GM12878 (cell line): Measurements from ENCODE around the gene ZNF408. TPM values are rescaled to one million over a fixed set of nuclear protein-coding genes. Genes with fewer than 3 reads are reported as not detected.
A peak's percentile ranks its signal among the peaks of the same experiment; 100 is the strongest.
"Not testable (repeated sequence)": the region's sequence is repeated elsewhere in the genome, so short reads cannot be mapped to it uniquely, and the experiment has no call there.

ENCODE experiments used
- ATAC-seq: fragments of 200-7000 bp; cut with Tn5 transposase; 3 replicates; pipeline ENCODE4 v1.9.1; 2020; ENCODE audit warnings: mild to moderate bottlenecking, moderate library complexity
- BruUV-seq: library from RNA; stranded (reverse); fragments of 400-500 nt; replicated peaks from 2 replicates; lab custom pipeline; 2021; lab: Mats Ljungman, UMichigan
- CTCF ChIA-PET: fragments of 300-600 bp; sonication (Branson Sonifier 250); formaldehyde crosslinking; extraction: SDS; loops from one replicate; lab custom pipeline; 2021; ENCODE audit warnings: inconsistent platforms; lab: Yijun Ruan, JAX
- POLR2A ChIA-PET: fragments of 350-600 bp; formaldehyde crosslinking; extraction: SDS; loops from one replicate; lab custom pipeline; 2021; ENCODE audit warnings: inconsistent platforms; lab: Charles Lee
- RAD21 ChIA-PET: fragments of 300-600 bp; sonication (Branson Sonifier 250); formaldehyde crosslinking; loops from one replicate; lab custom pipeline; 2023; ENCODE audit warnings: antibody characterized with exemption; ENCODE audit not compliant: unreplicated experiment; lab: Charles Lee
- SMC1A ChIA-PET: fragments of 300-600 bp; sonication (Branson Sonifier 250); formaldehyde crosslinking; loops from one replicate; lab custom pipeline; 2023; ENCODE audit not compliant: unreplicated experiment, uncharacterized antibody; lab: Charles Lee
- DNase-seq: peaks from one replicate; pipeline ENCODE4 v3.0.0-alpha.2; 2011; ENCODE audit warnings: low read depth, low spot score
- FAIRE-seq: peaks from 3 replicates; lab custom pipeline; 2011; peaks lifted over from hg19 to GRCh38; lab: Jason Lieb, UNC
- H2AFZ ChIP-seq: 2 replicates; pipeline ENCODE4 v1.6.0; 2011; ENCODE audit warnings: low read depth, low read length, control low read depth; ENCODE audit not compliant: control insufficient read depth
- H3K27ac ChIP-seq: 2 replicates; pipeline ENCODE4 v1.5.1; 2011; ENCODE audit warnings: control low read depth; ENCODE audit not compliant: control insufficient read depth, insufficient read depth
- H3K27me3 ChIP-seq, 2 experiments: replicated peaks in 1 of 2; 2 replicates each; pipeline versions ENCODE4 v1.6.0 to v1.6.1; 2011; ENCODE audit warnings: low read length in 1 of 2; ENCODE audit not compliant: control insufficient read depth in 2 of 2, insufficient read depth in 2 of 2
- H3K36me3 ChIP-seq, 2 experiments: 2 replicates each; pipeline ENCODE4 v1.5.1; 2011; ENCODE audit warnings: low read length in 1 of 2; ENCODE audit not compliant: control insufficient read depth in 2 of 2, insufficient read depth in 2 of 2
- H3K4me1 ChIP-seq: 2 replicates; pipeline ENCODE4 v1.6.1; 2011; ENCODE audit warnings: mild to moderate bottlenecking, low read length, moderate library complexity, mixed read lengths; ENCODE audit not compliant: control insufficient read depth, insufficient read depth
- H3K4me2 ChIP-seq: 2 replicates; pipeline ENCODE4 v1.6.0; 2011; ENCODE audit warnings: control low read depth; ENCODE audit not compliant: control insufficient read depth, insufficient read depth
- H3K4me3 ChIP-seq: fragments of 200-600 bp; sonication (generic); 2 replicates; pipeline ENCODE4 v1.5.1; 2016
- H3K79me2 ChIP-seq: 2 replicates; pipeline ENCODE4 v1.6.0; 2011; ENCODE audit warnings: low read length; ENCODE audit not compliant: control insufficient read depth, insufficient read depth
- H3K9ac ChIP-seq: 2 replicates; pipeline ENCODE4 v1.8.0; 2011; ENCODE audit warnings: low read length, control low read depth, mixed read lengths; ENCODE audit not compliant: control insufficient read depth, insufficient read depth
- H3K9me3 ChIP-seq: replicated peaks from 3 replicates; pipeline ENCODE4 v1.5.1; 2011; ENCODE audit warnings: mild to moderate bottlenecking, low read length; ENCODE audit not compliant: control insufficient read depth, insufficient read depth
- H4K20me1 ChIP-seq: 2 replicates; pipeline ENCODE4 v1.6.0; 2011; ENCODE audit not compliant: control insufficient read depth, insufficient read depth
- EED ChIP-seq: sonication (generic); IDR thresholded peaks from 2 replicates; pipeline ENCODE4 v1.6.1; 2016; ENCODE audit warnings: antibody characterized with exemption, low read depth
- NFYB ChIP-seq: IDR thresholded peaks from 2 replicates; pipeline ENCODE4 v1.6.1; 2011; ENCODE audit warnings: low read depth, mild to moderate bottlenecking, low read length, improper control_type of control experiment, moderate library complexity; ENCODE audit not compliant: insufficient read depth
- POLR2A ChIP-seq: IDR thresholded peaks from 2 replicates; pipeline ENCODE4 v1.6.1; 2011; ENCODE audit warnings: low read depth, mild to moderate bottlenecking, low read length
- POLR2AphosphoS5 ChIP-seq: IDR thresholded peaks from 2 replicates; pipeline ENCODE4 v1.6.1; 2011; ENCODE audit warnings: mild to moderate bottlenecking, low read length, inconsistent platforms
- SMAD5 ChIP-seq: IDR thresholded peaks from 2 replicates; pipeline ENCODE4 v1.6.1; 2016; ENCODE audit warnings: antibody characterized with exemption, low read depth
- ZNF622 ChIP-seq: fragments of 450-650 bp; IDR thresholded peaks from 2 replicates; pipeline ENCODE4 v1.6.1; 2017; ENCODE audit warnings: mild to moderate bottlenecking, inconsistent platforms
- WGBS: methylation state at CpG from one replicate; pipeline ENCODE4 v1.1.6; 2016; ENCODE audit warnings: low lambda C conversion rate; ENCODE audit not compliant: insufficient replicate concordance, insufficient coverage; ENCODE audit errors: missing lambda C conversion rate; 5-methylcytosine and 5-hydroxymethylcytosine counted together
- in situ Hi-C: fragments of 300-500 bp; cut with MboI; formaldehyde crosslinking; loops from 9 replicates; pipeline ENCODE4 v1.14.3; 2018; ENCODE audit warnings: mixed read lengths
- intact Hi-C: fragments of 100-400 bp; cut with micrococcal nuclease; formaldehyde crosslinking; loops from one replicate; pipeline ENCODE4 v1.14.2; 2022; ENCODE audit not compliant: unreplicated experiment
- polyA plus RNA-seq, 11 experiments: library from polyadenylated mRNA; depleted of rRNA in 4 of 11; unstranded in 6 of 11; stranded (reverse) in 5 of 11; fragments of >200 nt; fragmentation: Nextera tagmentation in 4 of 11; fragmentation: Illumina TruSeq in 1 of 11; extraction: Ambion mirVana in 4 of 11; extraction: Trizol in 1 of 11; gene quantifications; 1 replicate in 1 of 11; 2 replicates in 10 of 11; pipeline versions ENCODE4 v1.2.1 to v1.2.3, GENCODE V29; 2011 to 2016; ENCODE audit warnings: inconsistent platforms in 2 of 11, missing spikeins in 2 of 11, low read depth in 1 of 11
- total RNA-seq, 4 experiments: library from RNA; depleted of rRNA in 3 of 4; stranded (reverse); fragments of >200 nt in 3 of 4; fragmentation: Illumina TruSeq in 1 of 4; extraction: Trizol in 1 of 4; gene quantifications; 2 replicates each; pipeline versions ENCODE4 v1.2.1 to v1.2.3, GENCODE V29; 2013 to 2021
- TF ChIP-seq, protein P1 (sequence below): fragments of 150-350 bp; IDR thresholded peaks from 2 replicates; pipeline ENCODE4 v1.6.1; 2016; ENCODE audit warnings: low read depth, low read length
- TF ChIP-seq, protein P2 (sequence below): fragments of 450-650 bp; IDR thresholded peaks from 2 replicates; pipeline ENCODE4 v1.6.1; 2017; ENCODE audit warnings: mild to moderate bottlenecking

Gene ZNF408
- total and polyA plus RNA-seq, 10 of the 15 experiments (the other 5 are each of a cell fraction or from before 2014, with no cell fraction given), result 0.19 to 11.3 (median 7.2) TPM

DNA sequence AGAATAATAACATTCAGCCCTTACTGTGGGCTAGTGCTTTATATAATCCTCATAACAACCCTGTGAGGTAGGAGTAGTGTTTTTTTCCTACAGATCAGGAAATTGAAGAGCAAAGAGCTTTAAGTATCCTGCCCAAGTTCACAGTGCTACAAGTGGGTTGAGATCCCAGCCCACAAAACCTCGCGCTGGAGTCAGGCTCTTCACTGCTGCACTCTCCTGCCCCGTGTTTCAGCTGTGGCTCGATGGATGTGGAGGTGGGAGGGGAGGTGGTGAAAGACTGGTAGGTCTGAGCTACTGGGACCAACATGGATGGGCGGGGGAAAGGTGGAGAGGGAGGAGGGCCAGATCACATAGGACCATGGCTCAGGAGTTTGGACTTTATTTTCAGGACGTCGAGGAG is 6.1 kb downstream of the ZNF408 start:
- Histone ChIP-seq H3K9ac (no peak overlapping the region), H3K36me3 (peaks cover 17 to 20% of the 10 kb centered on the region in 2 experiments; a peak in 3 of 4 replicates), H3K79me2 (peaks cover 7% of the 10 kb centered on the region), H3K4me3 (no peak overlapping the region), H3K27me3 (no peaks in the 10 kb centered on the region), H2AFZ (no peak overlapping the region), H4K20me1 (no peaks in the 10 kb centered on the region; the same call in 1 of the 2 replicates), H3K4me2 (no peak overlapping the region), H3K9me3 (no peaks in the 10 kb centered on the region), H3K27ac (no peak overlapping the region), H3K4me1 (peaks cover 4% of the 10 kb centered on the region)
- ChIA-PET RAD21 (no interaction called here), POLR2A (no interaction called here), SMC1A (no interaction called here), CTCF (no interaction called here)
- intact Hi-C loops (no loop called here), in situ Hi-C loops (no loop called here)
- BruUV-seq, result no TSS peak
- TF ChIP-seq SMAD5, result no peak
- TF ChIP-seq POLR2AphosphoS5, result no peak
- TF ChIP-seq, protein P1, sequence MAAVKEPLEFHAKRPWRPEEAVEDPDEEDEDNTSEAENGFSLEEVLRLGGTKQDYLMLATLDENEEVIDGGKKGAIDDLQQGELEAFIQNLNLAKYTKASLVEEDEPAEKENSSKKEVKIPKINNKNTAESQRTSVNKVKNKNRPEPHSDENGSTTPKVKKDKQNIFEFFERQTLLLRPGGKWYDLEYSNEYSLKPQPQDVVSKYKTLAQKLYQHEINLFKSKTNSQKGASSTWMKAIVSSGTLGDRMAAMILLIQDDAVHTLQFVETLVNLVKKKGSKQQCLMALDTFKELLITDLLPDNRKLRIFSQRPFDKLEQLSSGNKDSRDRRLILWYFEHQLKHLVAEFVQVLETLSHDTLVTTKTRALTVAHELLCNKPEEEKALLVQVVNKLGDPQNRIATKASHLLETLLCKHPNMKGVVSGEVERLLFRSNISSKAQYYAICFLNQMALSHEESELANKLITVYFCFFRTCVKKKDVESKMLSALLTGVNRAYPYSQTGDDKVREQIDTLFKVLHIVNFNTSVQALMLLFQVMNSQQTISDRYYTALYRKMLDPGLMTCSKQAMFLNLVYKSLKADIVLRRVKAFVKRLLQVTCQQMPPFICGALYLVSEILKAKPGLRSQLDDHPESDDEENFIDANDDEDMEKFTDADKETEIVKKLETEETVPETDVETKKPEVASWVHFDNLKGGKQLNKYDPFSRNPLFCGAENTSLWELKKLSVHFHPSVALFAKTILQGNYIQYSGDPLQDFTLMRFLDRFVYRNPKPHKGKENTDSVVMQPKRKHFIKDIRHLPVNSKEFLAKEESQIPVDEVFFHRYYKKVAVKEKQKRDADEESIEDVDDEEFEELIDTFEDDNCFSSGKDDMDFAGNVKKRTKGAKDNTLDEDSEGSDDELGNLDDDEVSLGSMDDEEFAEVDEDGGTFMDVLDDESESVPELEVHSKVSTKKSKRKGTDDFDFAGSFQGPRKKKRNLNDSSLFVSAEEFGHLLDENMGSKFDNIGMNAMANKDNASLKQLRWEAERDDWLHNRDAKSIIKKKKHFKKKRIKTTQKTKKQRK, result no peak
- no peak for TF ChIP-seq ZNF622
- no peak for TF ChIP-seq EED
- TF ChIP-seq, protein P2, sequence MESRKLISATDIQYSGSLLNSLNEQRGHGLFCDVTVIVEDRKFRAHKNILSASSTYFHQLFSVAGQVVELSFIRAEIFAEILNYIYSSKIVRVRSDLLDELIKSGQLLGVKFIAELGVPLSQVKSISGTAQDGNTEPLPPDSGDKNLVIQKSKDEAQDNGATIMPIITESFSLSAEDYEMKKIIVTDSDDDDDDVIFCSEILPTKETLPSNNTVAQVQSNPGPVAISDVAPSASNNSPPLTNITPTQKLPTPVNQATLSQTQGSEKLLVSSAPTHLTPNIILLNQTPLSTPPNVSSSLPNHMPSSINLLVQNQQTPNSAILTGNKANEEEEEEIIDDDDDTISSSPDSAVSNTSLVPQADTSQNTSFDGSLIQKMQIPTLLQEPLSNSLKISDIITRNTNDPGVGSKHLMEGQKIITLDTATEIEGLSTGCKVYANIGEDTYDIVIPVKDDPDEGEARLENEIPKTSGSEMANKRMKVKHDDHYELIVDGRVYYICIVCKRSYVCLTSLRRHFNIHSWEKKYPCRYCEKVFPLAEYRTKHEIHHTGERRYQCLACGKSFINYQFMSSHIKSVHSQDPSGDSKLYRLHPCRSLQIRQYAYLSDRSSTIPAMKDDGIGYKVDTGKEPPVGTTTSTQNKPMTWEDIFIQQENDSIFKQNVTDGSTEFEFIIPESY, result no peak
- TF ChIP-seq NFYB, result no peak
- peak; percentile 43; the same call in 1 of the 2 replicates for TF ChIP-seq POLR2A
- WGBS, result 97% methylated on average over 7 of the region's 7 CpGs
- FAIRE-seq (no peak), DNase-seq (no peak), ATAC-seq (no peak)

- in situ Hi-C loops, H2AFZ ChIP-seq, intact Hi-C loops, H4K20me1 ChIP-seq, ATAC-seq, H3K4me2 ChIP-seq, H3K27ac ChIP-seq, H3K9ac ChIP-seq, H3K9me3 ChIP-seq, SMC1A ChIA-PET, FAIRE-seq, H3K4me1 ChIP-seq, H3K4me3 ChIP-seq, H3K27me3 ChIP-seq, BruUV-seq, DNase-seq, H3K79me2 ChIP-seq, CTCF ChIA-PET, RAD21 ChIA-PET: not testable (repeated sequence)
- POLR2A ChIA-PET, result interaction anchor here (0.7 kb wide), 1 partner anchor 17 kb away, joined by 3 read pairs; no protein-coding TSS in a partner anchor
- WGBS, result 94% methylated on average over 9 of the region's 9 CpGs
- H3K36me3 ChIP-seq, result peaks cover 8 to 16% of the 10 kb centered on the region in 2 experiments; a peak in 3 of 4 replicates
These were observed 8.5 kb downstream of the ZNF408 start for GRCh38 chr11:46709351-46709750.
